GM12891 (cell line): ENCODE results near the gene ADAMTS8.

Experiments used
- DNase-seq: peaks from one replicate; pipeline ENCODE4 v3.0.0; 2011; ENCODE audit warnings: low spot score; ENCODE audit not compliant: insufficient read length
- FAIRE-seq: peaks from 2 replicates; lab custom pipeline; 2011; peaks lifted over from hg19 to GRCh38; lab: Jason Lieb, UNC
- PAX5 ChIP-seq: IDR thresholded peaks from 2 replicates; pipeline ENCODE4 v1.6.1; 2011; ENCODE audit warnings: low read length, moderate library complexity, mild to moderate bottlenecking; ENCODE audit not compliant: insufficient read depth, severe bottlenecking
- POLR2A ChIP-seq: IDR thresholded peaks from 2 replicates; pipeline ENCODE4 v1.6.1; 2011; ENCODE audit warnings: low read depth, low read length, control low read depth
- POLR2AphosphoS5 ChIP-seq: IDR thresholded peaks from 2 replicates; pipeline ENCODE4 v1.6.1; 2011; ENCODE audit warnings: low read depth, low read length, control low read depth
- POU2F2 ChIP-seq: IDR thresholded peaks from 2 replicates; pipeline ENCODE4 v1.6.1; 2011; ENCODE audit warnings: low read depth, mild to moderate bottlenecking, control low read depth, low read length, moderate library complexity
- SPI1 ChIP-seq: IDR thresholded peaks from 2 replicates; pipeline ENCODE4 v1.6.1; 2011; ENCODE audit warnings: low read depth, low read length, control low read depth
- TAF1 ChIP-seq: IDR thresholded peaks from 2 replicates; pipeline ENCODE4 v1.6.1; 2011; ENCODE audit warnings: low read depth, low read length, control low read depth

ADAMTS8 gene

GRCh38 chr11:130429983-130430382, 1.6 kb upstream of the ADAMTS8 start:
- TF ChIP-seq PAX5: no peak
- no peak for TF ChIP-seq TAF1
- no peak for TF ChIP-seq SPI1
- TF ChIP-seq POLR2A: no peak
- TF ChIP-seq POU2F2: no peak
- TF ChIP-seq POLR2AphosphoS5: no peak
- FAIRE-seq (no peak), DNase-seq (no peak)

GRCh38 chr11:130429120-130429681, 792 bp upstream of the ADAMTS8 start:
- DNase-seq: no peak
- no peak for FAIRE-seq
- TF ChIP-seq SPI1: no peak
- TF ChIP-seq POLR2AphosphoS5: no peak

GRCh38 chr11:130427581-130428315, 661 bp downstream of the ADAMTS8 start:
- TF ChIP-seq PAX5 (no peak), TAF1 (no peak), POLR2A (no peak), SPI1 (no peak), POLR2AphosphoS5 (no peak), POU2F2 (no peak)
- DNase-seq: no peak
- FAIRE-seq: no peak

GRCh38 chr11:130426837-130427341, 1.5 kb downstream of the ADAMTS8 start:
- DNase-seq: no peak
- TF ChIP-seq PAX5 (no peak), POLR2A (no peak)
- FAIRE-seq: no peak

GRCh38 chr11:130426223-130426836, 2.1 kb downstream of the ADAMTS8 start:
- FAIRE-seq (no peak), DNase-seq (no peak)
- TF ChIP-seq PAX5: no peak
- no peak for TF ChIP-seq TAF1
- TF ChIP-seq POU2F2: no peak
- TF ChIP-seq POLR2AphosphoS5: no peak
- no peak for TF ChIP-seq POLR2A
- TF ChIP-seq SPI1: no peak

- DNase-seq (no peak), FAIRE-seq (no peak)
- TF ChIP-seq TAF1 (no peak), PAX5 (no peak), SPI1 (no peak)
These were observed 3.3 kb downstream of the ADAMTS8 start for GRCh38 chr11:130425156-130425555.

- FAIRE-seq: no peak
- TF ChIP-seq TAF1 (no peak), SPI1 (no peak), POLR2AphosphoS5 (no peak)
- no peak for DNase-seq
These were observed 3.7 kb downstream of the ADAMTS8 start for GRCh38 chr11:130424613-130425140.

- no peak for FAIRE-seq
- no peak for TF ChIP-seq PAX5
- TF ChIP-seq POLR2AphosphoS5: no peak
- no peak for TF ChIP-seq POU2F2
- no peak for TF ChIP-seq SPI1
- no peak for TF ChIP-seq POLR2A
- no peak for TF ChIP-seq TAF1
- DNase-seq: no peak
These were observed 4.8 kb downstream of the ADAMTS8 start for GRCh38 chr11:130423541-130424142.

GRCh38 chr11:130422251-130422995, 6.0 kb downstream of the ADAMTS8 start:
- no peak for TF ChIP-seq PAX5
- TF ChIP-seq TAF1: no peak
- no peak for TF ChIP-seq POLR2AphosphoS5
- no peak for TF ChIP-seq POU2F2
- no peak for TF ChIP-seq POLR2A
- no peak for TF ChIP-seq SPI1
- FAIRE-seq (no peak), DNase-seq (no peak)
